Cardiac muscle cell (in vitro differentiated cells and primary cell): ENCODE results near the gene DIPK1C. TPM values are rescaled to one million over a fixed set of nuclear protein-coding genes. Genes with fewer than 3 reads are reported as not detected.
A peak's percentile ranks its signal among the peaks of the same experiment; 100 is the strongest.
"Not testable (repeated sequence)": the region's sequence is repeated elsewhere in the genome, so short reads cannot be mapped to it uniquely, and the experiment has no call there.

Experiments
- DNase-seq, 2 donors: peaks; one replicate each; pipeline versions ENCODE4 v3.0.0 to v3.0.0-alpha.2; 2010 to 2017; ENCODE audit warnings: low read depth in 1 of 2, low spot score in 1 of 2
- H3K27ac ChIP-seq: fragments of 200-600 bp; sonication (generic); 2 replicates; pipeline ENCODE4 v1.5.1; 2016
- H3K27me3 ChIP-seq: fragments of 200-600 bp; sonication (generic); 2 replicates; pipeline ENCODE4 v1.6.0; 2016; ENCODE audit warnings: control low read depth
- H3K36me3 ChIP-seq: fragments of 200-600 bp; sonication (generic); 2 replicates; pipeline ENCODE4 v1.5.1; 2016; ENCODE audit warnings: control low read depth
- H3K4me1 ChIP-seq: fragments of 200-600 bp; sonication (generic); 2 replicates; pipeline ENCODE4 v1.8.1; 2017; ENCODE audit warnings: low read depth, mild to moderate bottlenecking, mixed run types
- H3K4me3 ChIP-seq: fragments of 200-600 bp; sonication (generic); 2 replicates; pipeline ENCODE4 v1.5.1; 2016; ENCODE audit warnings: mild to moderate bottlenecking
- H3K9me3 ChIP-seq: fragments of 200-600 bp; sonication (generic); 2 replicates; pipeline ENCODE4 v1.5.1; 2017; ENCODE audit warnings: low read depth, mild to moderate bottlenecking, control low read depth
- polyA plus RNA-seq: library from polyadenylated mRNA; unstranded; fragments of >200 nt; fragmentation: Nextera tagmentation; extraction: Ambion mirVana; gene quantifications from 2 replicates; pipeline ENCODE4 v1.2.1, GENCODE V29; 2016
- total RNA-seq: library from RNA; depleted of rRNA; stranded (reverse); fragments of >200 nt; gene quantifications from 2 replicates; pipeline ENCODE4 v1.2.3, GENCODE V29; 2016
- TF ChIP-seq, protein P1 (sequence below): IDR thresholded peaks from 2 replicates; pipeline ENCODE4 v1.5.1; 2012; ENCODE audit warnings: low read depth, mild to moderate bottlenecking, low read length

Gene DIPK1C
- total RNA-seq (not detected in 2 replicates), polyA plus RNA-seq (not detected in 2 replicates)

DNA sequence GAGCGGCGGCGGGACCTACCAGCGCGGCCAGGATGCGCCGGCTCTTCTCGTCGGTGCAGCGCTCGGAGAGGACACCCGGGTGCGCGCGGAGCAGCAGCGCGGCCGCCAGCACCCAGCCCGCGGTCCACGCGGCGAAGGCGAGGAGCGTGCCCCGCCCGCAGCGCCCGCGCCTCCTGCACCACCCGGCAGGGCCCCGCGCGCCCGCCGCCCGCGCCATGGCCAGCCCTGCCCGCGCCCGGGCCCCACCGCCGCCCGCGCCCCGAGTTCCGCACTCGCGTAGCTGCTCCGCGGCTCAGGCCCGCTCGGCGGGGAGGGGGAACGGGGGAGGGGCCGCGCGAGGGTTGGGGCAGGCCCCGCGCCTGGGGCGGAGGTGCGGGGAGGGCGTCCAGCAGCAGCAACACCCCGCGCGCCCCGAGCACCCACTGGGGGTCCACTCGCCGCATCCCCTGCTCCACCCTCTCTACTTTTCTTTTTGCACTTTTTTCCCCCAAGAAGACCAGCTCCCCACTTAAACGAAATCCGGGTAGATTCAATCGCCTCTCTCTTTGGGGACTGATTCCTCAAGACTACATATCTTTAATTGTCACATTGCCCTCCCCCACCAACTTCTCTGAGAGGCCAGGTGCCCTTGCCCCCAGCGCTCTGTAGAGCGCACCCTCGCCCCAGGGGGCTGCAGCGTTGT lies at the start of gene DIPK1C:
TSS of gene DIPK1C (minus strand) at position 266 of the 682 bp plus-strand sequence. CDS start at position 217, 49 bp downstream.
- no peaks in the 10 kb centered on the region for H3K9me3 ChIP-seq
- H3K27me3 ChIP-seq: peaks cover 67% of the 10 kb centered on the region
- TF ChIP-seq, protein P1, sequence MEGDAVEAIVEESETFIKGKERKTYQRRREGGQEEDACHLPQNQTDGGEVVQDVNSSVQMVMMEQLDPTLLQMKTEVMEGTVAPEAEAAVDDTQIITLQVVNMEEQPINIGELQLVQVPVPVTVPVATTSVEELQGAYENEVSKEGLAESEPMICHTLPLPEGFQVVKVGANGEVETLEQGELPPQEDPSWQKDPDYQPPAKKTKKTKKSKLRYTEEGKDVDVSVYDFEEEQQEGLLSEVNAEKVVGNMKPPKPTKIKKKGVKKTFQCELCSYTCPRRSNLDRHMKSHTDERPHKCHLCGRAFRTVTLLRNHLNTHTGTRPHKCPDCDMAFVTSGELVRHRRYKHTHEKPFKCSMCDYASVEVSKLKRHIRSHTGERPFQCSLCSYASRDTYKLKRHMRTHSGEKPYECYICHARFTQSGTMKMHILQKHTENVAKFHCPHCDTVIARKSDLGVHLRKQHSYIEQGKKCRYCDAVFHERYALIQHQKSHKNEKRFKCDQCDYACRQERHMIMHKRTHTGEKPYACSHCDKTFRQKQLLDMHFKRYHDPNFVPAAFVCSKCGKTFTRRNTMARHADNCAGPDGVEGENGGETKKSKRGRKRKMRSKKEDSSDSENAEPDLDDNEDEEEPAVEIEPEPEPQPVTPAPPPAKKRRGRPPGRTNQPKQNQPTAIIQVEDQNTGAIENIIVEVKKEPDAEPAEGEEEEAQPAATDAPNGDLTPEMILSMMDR: no peak
- peak in 1 of 2 donors; percentile 13 for DNase-seq
- H3K4me1 ChIP-seq: no peaks in the 10 kb centered on the region
- H3K4me3 ChIP-seq: peak within 1 kb of the TSS; percentile 39
- no peaks in the 10 kb centered on the region for H3K36me3 ChIP-seq
- H3K27ac ChIP-seq: no peak within 1 kb of the TSS

- TF ChIP-seq, protein P1: no peak
- no peak overlapping the region for H3K4me3 ChIP-seq
- no peaks in the 10 kb centered on the region for H3K9me3 ChIP-seq
- H3K36me3 ChIP-seq: peaks cover 31% of the 10 kb centered on the region
- DNase-seq: peak in 1 of 2 donors; percentile 59
- peaks cover 13% of the 10 kb centered on the region for H3K4me1 ChIP-seq
- no peak overlapping the region for H3K27ac ChIP-seq
- no peaks in the 10 kb centered on the region for H3K27me3 ChIP-seq
Measured at GRCh38 chr18:74506448-74507084, 49.5 kb upstream of the DIPK1C start.

DNA sequence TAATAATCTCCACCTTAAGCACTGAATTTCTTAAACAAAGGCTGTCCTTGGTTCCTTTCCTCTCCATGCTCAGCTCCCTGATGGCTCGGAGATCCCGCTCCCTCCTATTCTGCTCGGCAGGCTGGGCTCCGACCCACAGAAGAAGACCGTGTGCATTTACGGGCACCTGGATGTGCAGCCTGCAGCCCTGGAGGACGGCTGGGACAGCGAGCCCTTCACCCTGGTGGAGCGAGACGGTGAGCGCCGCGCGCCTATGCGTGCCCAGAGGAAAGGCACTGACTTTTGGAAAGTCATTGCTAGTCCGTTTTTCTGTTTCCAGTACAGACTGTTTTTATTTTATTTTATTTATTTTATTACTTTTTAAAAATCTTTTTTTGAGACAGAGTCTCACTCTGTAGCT lies 48.7 kb upstream of the DIPK1C start:
- peaks cover 37% of the 10 kb centered on the region for H3K36me3 ChIP-seq

GRCh38 chr18:74503137-74503536 lies 46.0 kb upstream of the DIPK1C start:
- DNase-seq: no peak
- no peaks in the 10 kb centered on the region for H3K9me3 ChIP-seq
- peaks cover 3% of the 10 kb centered on the region for H3K4me1 ChIP-seq
- no peaks in the 10 kb centered on the region for H3K27me3 ChIP-seq
- peaks cover 33% of the 10 kb centered on the region for H3K36me3 ChIP-seq
- TF ChIP-seq, protein P1: no peak
- no peak overlapping the region for H3K27ac ChIP-seq
- H3K4me3 ChIP-seq: no peak overlapping the region

More for the DNA sequence above, 48.7 kb upstream of the DIPK1C start:
- Histone ChIP-seq H3K4me1 (peaks cover 13% of the 10 kb centered on the region), H3K27me3 (no peaks in the 10 kb centered on the region), H3K27ac (no peak overlapping the region), H3K9me3 (no peaks in the 10 kb centered on the region), H3K4me3 (no peak overlapping the region)
- DNase-seq: no peak
- TF ChIP-seq, protein P1: no peak

DNA sequence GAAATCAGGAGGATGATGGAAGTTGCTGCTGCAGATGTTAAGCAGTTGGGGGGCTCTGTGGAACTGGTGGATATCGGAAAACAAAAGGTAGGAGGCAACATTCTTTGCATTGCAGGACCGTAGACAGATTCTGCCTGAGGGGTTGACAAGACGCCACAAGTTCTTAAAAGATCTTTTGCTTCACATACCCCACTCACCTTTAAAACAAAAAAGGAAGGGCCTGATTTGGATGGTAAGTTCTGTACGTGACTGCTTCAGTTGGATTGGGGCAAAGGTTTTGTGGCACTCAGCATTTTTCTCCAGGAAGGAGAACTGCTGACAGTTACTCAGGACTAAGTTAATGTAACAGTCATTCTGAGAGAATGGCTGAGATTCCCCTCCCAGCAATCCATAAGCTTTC lies 44.3 kb upstream of the DIPK1C start:
- Histone ChIP-seq H3K4me1 (peaks cover 5% of the 10 kb centered on the region), H3K27ac (no peak overlapping the region), H3K9me3 (no peaks in the 10 kb centered on the region), H3K36me3 (peaks cover 33% of the 10 kb centered on the region), H3K27me3 (no peaks in the 10 kb centered on the region), H3K4me3 (no peak overlapping the region)
- TF ChIP-seq, protein P1: no peak
- no peak for DNase-seq

DNA sequence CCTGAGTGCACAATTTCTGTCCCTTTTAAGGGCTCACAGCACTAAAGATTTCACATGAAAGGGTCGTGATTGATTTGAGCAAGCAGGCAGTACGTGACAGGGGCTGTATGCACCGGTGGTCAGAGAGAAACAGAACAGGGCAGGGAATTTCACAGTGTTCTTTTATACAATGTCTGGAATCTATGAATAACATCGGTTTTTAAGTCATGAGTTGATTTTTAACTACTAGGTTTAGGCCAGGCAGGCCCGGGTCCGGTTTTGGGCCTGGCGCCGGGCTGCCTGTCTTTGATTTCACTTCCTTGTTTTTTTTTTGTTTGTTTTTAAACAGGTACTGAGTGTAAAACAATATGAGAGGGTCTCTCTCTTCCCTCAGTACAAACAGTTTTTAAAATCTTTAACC lies 43.7 kb upstream of the DIPK1C start:
- not testable (repeated sequence) for H3K4me1 ChIP-seq, H3K4me3 ChIP-seq, H3K27ac ChIP-seq, DNase-seq, H3K27me3 ChIP-seq, H3K9me3 ChIP-seq
- H3K36me3 ChIP-seq: peaks cover 33% of the 10 kb centered on the region
